GM19035 (cell line): ENCODE measurements around the gene DTNB.

Experiments
- ATAC-seq: cut with Tn5 transposase; IDR thresholded peaks from one replicate; pipeline ENCODE4 v1.9.1; 2021; ENCODE audit not compliant: unreplicated experiment

DTNB gene

GRCh38 chr2:25512707-25513106 is 160.7 kb downstream of the DTNB start:
- ATAC-seq: no peak

DNA sequence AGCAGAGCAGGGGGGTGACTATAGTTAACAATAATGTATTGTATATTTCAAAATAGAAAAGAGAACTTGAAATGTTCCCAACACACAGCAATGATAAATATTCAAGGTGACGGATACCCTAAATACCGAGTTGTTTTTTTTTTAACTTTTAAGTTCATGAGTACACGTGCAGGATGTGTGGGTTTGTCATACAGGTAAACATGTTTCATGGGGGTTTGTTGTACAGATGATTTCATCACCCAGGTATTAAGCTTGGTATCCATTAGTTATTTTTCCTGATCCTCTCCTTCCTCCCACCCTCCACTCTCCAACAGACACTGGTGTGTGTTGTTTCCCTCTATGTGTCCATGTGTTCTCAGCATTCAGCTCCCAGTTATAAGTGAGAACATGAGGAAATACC is 167.2 kb downstream of the DTNB start:
- ATAC-seq: no peak

GRCh38 chr2:25505622-25506021 is 167.8 kb downstream of the DTNB start:
- no peak for ATAC-seq

DNA sequence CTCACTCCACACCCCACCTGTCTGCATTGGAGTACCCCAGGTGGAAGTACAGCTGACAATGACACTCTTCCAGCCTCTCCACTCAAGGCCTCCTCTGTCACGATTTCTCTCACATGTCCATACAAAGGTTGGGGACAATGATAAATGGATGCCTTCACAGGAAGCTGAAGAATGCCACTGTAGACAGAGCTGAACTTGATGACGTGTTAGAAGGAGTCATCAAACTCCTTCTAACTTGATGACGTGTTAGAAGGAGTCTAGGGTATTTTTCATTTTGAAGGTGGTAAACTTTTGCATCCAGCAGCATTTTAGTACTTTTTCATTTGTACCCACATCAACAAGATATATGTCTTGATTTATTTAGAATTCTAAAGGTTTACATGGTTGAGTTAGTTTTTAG is 168.2 kb downstream of the DTNB start:
- ATAC-seq: no peak

DNA sequence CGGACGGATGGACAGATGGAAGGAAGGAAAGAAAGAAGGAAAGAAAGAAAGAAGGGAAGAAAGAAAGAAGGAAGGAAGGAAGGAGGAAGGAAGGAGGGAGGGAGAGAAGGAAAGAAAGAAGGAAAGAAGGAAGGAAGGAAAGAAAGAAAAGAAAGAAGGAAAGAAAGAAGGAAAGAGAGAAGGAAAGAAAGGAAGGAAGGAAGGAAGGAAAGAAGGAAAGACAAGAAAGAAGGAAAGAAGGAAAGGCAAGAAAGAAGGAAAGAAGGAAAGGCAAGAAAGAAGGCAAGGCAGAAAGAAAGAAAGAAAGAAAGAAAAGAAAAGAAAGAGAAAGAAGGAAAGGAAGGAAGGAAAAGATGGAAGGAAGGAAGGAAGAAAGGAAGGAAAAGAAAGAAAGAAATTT is 169.1 kb downstream of the DTNB start:
- ATAC-seq: no peak

GRCh38 chr2:25499157-25499556 is 174.2 kb downstream of the DTNB start:
- no peak for ATAC-seq

DNA sequence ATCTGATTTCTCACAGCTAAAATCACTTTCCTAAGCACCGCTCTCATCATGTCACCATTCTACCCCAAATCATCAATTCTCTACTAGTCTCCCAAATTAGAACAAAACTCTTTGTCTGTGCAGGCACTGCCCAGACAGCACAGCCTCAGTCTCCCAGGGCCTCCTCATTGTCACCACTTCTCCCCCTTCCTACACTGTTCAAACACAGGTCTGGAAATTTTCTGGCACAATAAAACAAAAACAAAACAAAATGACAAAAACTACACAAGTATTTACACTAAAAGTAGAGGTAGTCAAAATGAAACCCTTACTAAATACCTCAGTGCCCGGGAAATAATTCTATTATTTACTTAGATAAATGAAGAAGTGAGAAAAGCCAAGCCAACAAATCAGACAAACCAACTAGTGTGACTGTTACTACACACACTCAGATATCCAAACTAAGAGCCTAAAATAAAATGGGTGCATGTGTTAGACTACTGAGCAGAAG is 175.4 kb downstream of the DTNB start:
- ATAC-seq: no peak

GRCh38 chr2:25497229-25497917 is 176.0 kb downstream of the DTNB start:
- ATAC-seq: no peak

GRCh38 chr2:25494616-25495015 is 178.8 kb downstream of the DTNB start:
- ATAC-seq: no peak

DNA sequence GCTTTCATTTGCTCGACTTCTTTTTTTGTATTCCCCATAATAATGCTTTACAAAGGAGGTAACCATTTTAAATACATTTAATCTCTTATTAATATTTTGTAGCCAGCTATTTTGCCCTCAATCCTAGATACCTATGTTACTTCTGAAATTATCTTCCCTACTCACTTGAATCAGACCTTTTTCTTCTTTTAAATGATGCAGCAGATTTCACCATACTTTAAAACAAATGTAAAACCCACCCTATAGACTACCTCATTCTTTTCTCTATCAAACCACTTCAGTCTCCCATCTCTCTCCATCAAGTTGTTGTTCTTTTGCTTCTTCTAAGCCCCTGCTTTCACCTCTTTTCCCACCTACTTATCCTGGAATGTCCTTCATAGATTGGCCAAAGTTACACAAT is 180.2 kb downstream of the DTNB start:
- ATAC-seq: no peak

DNA sequence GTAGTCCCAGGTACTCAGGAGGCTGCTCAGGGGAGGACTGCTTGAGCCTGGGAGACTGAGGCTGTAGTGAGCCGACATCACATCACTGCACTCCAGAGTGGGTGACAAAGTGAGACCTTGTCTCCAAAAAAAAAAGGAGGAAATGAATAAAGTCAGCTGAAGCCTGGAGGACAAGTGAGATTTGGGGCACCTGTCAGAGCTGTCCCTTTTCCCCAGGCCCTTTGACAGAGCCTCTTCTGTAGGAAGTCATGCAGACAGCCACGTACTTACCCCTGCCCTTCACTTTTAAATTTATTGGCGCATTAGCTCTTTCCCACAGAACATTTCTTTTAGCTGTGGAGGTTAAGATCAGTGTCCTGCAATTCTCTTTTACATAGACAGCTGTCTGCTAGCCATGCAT is 180.7 kb downstream of the DTNB start:
- ATAC-seq: no peak

GRCh38 chr2:25491966-25492532 is 181.3 kb downstream of the DTNB start:
- ATAC-seq: no peak

DNA sequence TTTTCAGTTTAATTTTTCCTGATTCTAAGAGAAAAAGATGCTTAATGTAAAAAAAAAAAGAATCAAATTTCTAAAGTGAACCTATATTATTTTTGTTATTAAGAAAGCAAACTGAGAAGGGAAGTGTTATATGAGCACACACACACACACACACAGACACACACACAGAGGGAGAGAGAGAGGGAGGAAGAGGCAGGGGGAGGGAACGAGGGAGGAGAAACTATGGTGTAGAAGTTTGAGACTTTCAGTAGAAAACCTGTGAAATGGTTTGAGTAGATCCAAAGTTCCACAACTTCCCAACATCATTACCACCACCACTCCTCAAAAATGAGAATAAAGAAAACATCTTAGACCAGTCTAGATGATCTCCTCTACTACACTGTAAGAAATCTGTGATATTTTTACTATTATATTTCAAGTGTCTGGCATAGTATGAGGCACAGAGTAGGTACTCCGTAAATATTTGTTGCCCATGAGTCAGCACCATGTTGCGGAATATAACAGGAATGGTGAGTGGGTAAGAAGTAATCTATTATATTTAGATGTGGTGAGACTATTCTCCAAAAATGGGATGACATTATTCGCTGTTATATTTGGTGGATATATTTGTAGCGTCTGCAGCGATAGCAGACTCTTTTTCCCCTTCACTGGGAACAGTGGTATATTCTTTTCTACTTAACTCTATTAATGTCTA is 182.2 kb downstream of the DTNB start:
- ATAC-seq: no peak

- no peak for ATAC-seq
Observed at GRCh38 chr2:25490217-25490616, 183.2 kb downstream of the DTNB start.

DNA sequence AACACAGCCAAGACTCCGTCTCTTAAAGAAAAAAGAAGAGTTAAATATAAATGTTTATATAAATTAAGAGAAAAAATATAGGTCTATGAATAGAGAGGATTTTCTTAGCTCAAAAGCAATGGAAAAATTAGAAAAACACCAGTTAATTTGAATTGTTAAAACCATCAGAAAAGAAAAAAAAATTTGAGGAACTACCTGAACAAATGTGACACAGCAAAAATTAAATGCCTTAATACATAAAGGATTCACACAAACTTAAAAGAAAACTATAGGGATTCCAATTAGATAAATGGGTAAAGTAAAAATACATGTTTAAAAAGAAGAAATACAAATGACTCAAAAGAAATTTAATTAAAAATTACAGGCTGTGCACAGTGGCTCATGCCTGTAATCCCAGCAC is 183.7 kb downstream of the DTNB start:
- ATAC-seq: no peak

DNA sequence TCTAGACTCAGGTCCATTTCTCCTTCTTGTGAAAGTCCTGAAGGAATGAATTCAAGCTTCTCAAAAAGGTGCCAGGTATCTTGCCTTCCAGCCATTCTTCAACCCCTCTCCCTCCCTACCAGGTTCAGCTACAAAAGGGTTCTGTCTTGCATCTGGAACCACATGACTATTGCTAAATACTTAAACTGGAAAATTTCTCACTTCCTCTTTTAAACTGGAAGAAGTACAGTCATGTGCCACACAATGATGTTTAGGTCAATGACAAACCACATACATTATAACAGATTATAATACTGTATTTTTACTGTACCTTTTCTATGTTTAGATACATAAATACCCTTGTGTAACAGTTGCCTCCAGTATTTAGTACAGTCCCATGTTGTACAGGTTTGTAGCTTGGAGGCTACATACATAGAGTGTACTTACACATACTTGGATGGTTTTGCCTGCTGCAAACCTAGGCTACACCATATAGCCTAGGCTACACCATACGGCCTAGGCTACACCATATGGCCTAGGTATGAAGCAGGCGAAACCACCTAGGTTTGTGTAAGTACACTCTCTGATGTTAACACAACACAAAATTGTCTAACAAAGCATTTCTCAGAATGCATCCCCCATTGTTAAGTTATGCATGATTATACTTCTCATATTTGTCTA is 189.6 kb downstream of the DTNB start:
- ATAC-seq: peak; percentile 65

GRCh38 chr2:25482341-25482740 is 191.0 kb downstream of the DTNB start:
- ATAC-seq: no peak

- no peak for ATAC-seq
Observed at GRCh38 chr2:25481381-25482300, 191.7 kb downstream of the DTNB start.

GRCh38 chr2:25480561-25480960 is 192.8 kb downstream of the DTNB start:
- no peak for ATAC-seq

- no peak for ATAC-seq
Observed at GRCh38 chr2:25479761-25480160, 193.6 kb downstream of the DTNB start.

DNA sequence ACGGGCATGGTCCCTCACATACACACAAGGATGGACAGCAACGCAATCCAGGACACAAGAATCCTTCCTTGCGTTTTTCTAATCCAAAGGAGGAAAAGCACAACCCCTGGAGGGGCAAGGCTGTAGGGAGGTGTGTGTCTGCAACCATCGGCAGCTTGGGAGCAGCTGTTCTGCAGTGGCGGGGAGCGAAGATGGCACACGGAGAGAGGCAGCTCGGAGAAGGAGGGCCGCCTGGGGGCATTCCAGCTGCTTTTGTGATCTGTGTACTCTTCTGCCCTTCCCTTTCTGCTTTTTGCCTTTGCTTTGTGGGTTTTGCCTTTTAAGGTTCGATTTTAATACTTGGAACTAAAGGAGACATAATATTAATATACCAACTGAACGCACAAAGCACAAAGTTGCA is 194.6 kb downstream of the DTNB start:
- no peak for ATAC-seq
